GM12801 (cell line): ENCODE results near the gene REEP1.

Experiments used
- TF ChIP-seq, protein P1 (sequence below): IDR thresholded peaks from one replicate; pipeline ENCODE4 v1.5.1; 2011; ENCODE audit warnings: control low read depth; ENCODE audit not compliant: insufficient read length; ENCODE audit errors: extremely low read depth

Gene REEP1

DNA sequence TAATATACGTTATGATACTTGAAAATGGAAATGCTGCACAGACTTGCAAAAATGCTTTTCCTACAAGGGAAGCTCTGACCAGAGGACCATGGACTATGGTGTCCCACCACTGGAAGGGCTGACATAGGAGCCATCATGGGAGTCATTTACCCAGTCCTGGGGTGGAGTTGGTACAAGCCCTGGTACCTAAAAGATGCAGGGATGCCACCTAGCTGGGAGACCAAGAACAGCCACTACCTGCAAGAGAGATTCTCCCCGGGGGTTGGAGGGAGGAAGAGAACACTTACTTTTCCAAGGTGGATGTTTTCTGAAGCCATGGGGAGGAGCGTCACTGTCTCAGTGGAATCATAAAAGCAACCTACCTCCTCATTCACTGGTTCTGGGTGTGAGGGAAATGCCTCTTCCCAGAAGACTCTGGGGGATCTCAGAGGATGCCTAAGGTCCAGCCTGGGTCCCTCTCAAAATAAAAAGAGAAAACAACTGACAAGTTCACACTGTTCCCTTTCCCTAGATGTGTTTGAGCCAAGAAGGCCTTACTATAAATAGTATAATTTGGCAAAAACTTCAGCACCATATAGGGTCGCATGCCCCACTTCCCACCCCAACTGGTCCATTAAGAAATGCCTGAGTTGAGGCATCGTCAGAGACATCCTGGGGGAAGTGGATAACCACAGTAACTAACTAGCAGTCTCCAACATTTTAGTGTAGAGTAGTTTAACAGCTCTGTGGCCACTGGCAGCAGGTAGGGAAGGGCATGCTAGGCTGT is 39.9 kb downstream of the REEP1 start:
- TF ChIP-seq, protein P1, sequence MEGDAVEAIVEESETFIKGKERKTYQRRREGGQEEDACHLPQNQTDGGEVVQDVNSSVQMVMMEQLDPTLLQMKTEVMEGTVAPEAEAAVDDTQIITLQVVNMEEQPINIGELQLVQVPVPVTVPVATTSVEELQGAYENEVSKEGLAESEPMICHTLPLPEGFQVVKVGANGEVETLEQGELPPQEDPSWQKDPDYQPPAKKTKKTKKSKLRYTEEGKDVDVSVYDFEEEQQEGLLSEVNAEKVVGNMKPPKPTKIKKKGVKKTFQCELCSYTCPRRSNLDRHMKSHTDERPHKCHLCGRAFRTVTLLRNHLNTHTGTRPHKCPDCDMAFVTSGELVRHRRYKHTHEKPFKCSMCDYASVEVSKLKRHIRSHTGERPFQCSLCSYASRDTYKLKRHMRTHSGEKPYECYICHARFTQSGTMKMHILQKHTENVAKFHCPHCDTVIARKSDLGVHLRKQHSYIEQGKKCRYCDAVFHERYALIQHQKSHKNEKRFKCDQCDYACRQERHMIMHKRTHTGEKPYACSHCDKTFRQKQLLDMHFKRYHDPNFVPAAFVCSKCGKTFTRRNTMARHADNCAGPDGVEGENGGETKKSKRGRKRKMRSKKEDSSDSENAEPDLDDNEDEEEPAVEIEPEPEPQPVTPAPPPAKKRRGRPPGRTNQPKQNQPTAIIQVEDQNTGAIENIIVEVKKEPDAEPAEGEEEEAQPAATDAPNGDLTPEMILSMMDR = no peak

DNA sequence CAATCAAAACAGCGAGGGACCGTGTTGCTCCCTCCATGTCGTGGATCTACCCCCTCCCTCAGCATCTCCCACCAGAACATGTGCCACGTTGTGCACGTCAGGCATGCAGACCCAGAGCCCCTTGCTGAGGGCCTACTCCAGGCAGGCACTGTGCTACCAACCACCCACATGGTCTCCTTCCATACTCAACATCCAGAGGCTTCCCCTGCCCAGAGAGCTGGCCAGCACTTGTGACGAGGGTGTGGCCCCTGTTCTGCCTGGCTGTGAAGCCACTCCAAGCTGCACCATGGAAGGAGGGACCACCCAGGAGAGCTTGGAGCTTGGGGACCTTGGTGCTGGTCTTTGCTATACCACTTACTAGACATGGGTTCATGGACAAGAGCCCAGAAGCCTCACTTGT is 40.5 kb downstream of the REEP1 start:
- TF ChIP-seq, protein P1 = no peak

DNA sequence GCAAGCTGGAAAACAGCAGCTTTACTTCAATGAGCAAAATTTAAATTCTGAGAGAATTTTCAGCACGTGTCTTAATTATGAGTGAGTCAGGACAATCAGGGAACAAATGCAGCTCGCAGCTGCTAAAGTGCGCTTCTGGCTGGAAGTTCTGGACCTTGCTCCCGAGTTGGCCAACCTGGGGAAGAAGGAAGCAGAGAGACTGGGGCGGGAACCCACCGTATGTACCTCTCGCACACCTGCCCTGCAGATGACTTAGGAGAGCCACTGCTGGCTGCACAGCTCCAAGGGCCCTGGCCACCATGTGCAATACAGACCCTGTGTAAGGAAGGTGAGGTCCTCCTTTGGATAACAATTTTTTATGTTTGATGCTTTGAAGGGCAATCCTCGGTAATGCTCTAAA is 42.4 kb downstream of the REEP1 start:
- TF ChIP-seq, protein P1 = no peak

DNA sequence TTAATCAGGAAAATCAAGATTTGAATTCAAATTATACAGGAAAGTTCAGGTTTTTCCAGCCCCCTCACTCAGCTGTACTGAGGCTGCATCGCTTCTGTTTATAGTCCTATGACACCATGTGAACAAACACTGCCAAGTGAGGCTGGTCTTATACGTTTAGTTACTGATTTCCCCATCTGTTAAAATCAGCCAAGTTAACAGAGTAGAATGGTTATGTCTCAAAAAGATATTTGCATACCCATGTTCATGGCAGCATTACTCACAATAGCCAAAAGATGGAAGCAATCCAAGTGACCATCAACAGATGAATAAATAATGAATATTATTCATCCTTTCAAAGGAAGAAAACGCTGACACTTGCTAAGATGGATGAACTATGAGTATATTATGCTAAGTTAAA is 43.8 kb downstream of the REEP1 start:
- TF ChIP-seq, protein P1 = no peak

DNA sequence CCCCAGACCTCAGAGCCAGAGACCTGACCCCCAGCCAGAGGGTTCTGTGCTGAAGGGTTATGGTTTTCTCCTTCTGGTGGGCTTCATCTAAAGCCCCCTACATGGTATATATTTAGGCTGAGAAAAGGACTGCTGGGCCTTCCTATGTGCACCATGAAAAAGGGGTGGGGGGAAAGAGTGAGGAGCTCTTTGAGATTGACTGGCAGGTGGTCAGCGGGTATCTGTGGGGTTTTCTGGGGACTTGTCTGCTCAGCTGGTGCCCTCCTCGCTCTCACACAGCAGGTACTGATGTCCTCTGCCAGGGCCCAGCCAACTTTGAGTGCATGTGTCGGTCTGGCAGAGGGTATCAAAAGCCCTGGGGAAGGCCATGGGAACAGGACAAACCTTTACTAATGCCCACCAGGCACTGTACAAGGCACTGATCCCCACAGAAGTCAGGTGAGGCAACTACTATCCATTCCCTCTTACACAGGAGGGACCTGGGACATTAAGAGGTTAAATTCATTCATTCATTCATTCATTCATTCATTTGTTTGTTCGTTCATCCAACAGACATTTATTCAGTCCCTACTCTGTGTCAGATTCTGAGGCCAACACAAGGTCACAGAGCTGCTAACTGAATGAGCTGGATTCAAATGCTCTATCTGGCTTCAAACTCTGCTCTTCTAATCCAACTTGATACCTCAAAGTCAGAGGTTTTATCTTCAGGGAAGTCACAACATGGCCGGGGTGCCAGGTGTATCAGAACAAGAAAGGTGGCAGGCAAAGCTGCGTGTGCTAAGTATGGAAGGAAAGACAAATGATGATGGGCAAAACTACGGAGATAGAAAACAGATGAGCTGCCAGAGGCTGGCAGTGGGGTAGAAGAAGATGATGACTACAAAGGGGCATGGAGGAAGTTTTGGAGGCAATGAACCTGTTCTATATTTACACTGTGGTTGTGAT is 44.6 kb downstream of the REEP1 start:
- TF ChIP-seq, protein P1 = no peak

DNA sequence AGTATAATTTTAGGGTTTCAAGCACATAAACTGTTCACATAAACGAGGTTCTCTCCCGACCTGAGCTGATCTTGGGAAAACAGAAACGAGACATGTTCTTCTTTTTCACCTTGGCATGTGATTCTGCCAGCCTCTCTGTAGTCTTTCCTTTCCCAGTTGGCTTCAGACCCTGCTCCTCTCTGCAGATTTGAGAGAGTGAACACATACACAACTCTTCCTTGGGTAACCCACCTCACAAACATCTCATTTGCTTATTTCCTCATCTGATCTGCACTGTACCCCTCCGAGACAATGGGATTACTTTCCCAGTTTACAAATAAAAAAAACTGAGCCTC is 46.1 kb downstream of the REEP1 start:
- TF ChIP-seq, protein P1 = no peak

DNA sequence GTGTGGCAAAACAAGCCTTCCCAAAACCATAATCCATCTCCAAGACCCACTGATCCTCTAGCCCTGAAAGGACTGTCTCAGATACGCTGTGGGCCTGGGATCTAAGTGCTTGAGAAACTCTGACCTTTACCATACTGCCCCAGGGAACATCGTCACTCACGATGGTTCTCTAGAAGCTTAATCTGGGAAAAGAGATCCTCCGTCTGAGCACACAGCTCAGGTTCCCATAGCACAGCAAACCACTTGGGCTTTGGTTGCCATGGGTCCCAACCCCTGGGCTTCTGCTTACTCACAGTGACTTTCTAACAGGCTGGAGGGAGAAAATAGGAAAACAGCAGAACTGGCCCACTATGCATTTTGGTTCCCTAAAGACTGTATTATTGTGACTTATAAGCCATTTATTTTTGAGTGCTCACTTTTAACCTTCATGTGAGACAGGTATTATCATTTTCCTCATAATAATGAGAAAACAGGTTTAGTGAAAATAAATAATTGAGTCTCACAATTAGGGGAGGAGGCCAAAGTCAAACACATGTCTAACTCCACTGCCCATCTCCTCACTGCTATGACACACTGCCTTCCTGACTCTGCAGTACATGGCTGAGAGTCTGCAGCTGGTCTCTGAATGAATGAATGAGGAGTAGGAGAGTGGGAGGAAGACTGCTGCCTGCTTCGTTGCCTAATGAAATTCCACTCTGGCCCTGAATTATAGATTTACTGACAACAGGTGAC is 46.7 kb downstream of the REEP1 start:
- TF ChIP-seq, protein P1 = no peak
